ENCODE measurements around the gene CSMD2.

GRCh38 chr1:33826711-33827110 is 338.3 kb downstream of the CSMD2 start:
- TF ChIP-seq CTCF (IDR thresholded peaks at IDR 0.05; ENCODE audit: borderline replicate concordance, extremely low read depth, low read length, poor library complexity, severe bottlenecking): no peak
- no peak for TF ChIP-seq EZH2 (IDR thresholded peaks at IDR 0.05; ENCODE audit: borderline replicate concordance, low read depth, low read length, severe bottlenecking)
